ENCODE data around the gene ALS2CL. TPM values are rescaled to one million over a fixed set of nuclear protein-coding genes. Genes with fewer than 3 reads are reported as not detected.
"Not testable (repeated sequence)": the region's sequence is repeated elsewhere in the genome, so short reads cannot be mapped to it uniquely, and the experiment has no call there.

Gene ALS2CL
- total and polyA plus RNA-seq, 7 experiments from 2014 or later: 4.2 to 41.5 (median 30.3) TPM

DNA sequence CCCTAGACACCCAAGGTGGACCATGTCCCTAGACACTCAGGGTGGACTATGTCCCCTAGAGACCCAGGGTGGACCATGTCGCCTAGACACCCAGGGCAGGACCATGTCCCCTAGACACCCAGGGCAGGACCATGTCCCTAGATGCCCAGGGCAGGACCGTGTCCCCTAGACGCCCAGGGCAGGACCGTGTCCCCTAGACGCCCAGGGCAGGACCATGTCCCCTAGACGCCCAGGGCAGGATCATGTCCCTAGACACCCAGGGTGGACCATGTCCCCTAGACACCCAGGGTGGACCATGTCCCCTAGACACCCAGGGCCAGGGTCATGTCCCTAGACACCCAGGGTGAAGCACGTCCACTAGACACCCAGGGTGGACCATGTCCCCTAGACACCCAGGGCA is 10.9 kb upstream of the ALS2CL start:
- H3K36me3 ChIP-seq (ENCODE audit: control insufficient read depth in 2 of 3, insufficient read depth in 3 of 3, low read length in 3 of 3); H3K27me3 ChIP-seq (ENCODE audit: control insufficient read depth in 2 of 2, insufficient read depth in 2 of 2, low read length in 2 of 2); H3K27ac Mint-ChIP-seq; POLR2A ChIA-PET; H3K4me3 ChIP-seq (ENCODE audit: low read length); H3K36me3 Mint-ChIP-seq; H3K9me3 Mint-ChIP-seq; ATAC-seq; H3K4me3 Mint-ChIP-seq; DNase-seq; H3K9me3 ChIP-seq (ENCODE audit: control insufficient read depth in 2 of 3, low read length in 3 of 3); H3K27ac ChIP-seq (ENCODE audit: low read depth, low read length): not testable (repeated sequence)
- intact Hi-C loops (cut with micrococcal nuclease): loop anchor here in 1 of 2 donors (2.0 kb wide), 1 partner anchor 668 kb away; no protein-coding TSS in a partner anchor
- Mint-ChIP-seq H3K4me1 (peaks cover 0 to 36% (median 26%) of the 10 kb centered on the region in 7 donors), H3K27me3 (peaks cover 0 to 32% (median 0%) of the 10 kb centered on the region in 5 donors)
- CTCF ChIA-PET: interaction anchor here (0.7 to 2.9 kb wide), 2 partner anchors 156 to 190 kb away, joined by 6 to 16 read pairs; no protein-coding TSS in a partner anchor
- H3K4me1 ChIP-seq (ENCODE audit: control insufficient read depth in 2 of 2, insufficient read depth in 2 of 2, low read length in 2 of 2): peaks cover 0 to 26% of the 10 kb centered on the region in 2 donors

- ATAC-seq (no peak), DNase-seq (no peak)
- Histone ChIP-seq H3K4me1 (ENCODE audit: control insufficient read depth in 2 of 2, insufficient read depth in 2 of 2, low read length in 2 of 2) (peaks cover 0 to 29% of the 10 kb centered on the region in 2 donors), H3K27ac (ENCODE audit: low read depth, low read length) (no peak overlapping the region), H3K36me3 (ENCODE audit: control insufficient read depth in 2 of 3, insufficient read depth in 3 of 3, low read length in 3 of 3) (no peaks in the 10 kb centered on the region), H3K9me3 (ENCODE audit: control insufficient read depth in 2 of 3, low read length in 3 of 3) (no peaks in the 10 kb centered on the region), H3K4me3 (ENCODE audit: low read length) (no peak overlapping the region), H3K27me3 (ENCODE audit: control insufficient read depth in 2 of 2, insufficient read depth in 2 of 2, low read length in 2 of 2) (no peaks in the 10 kb centered on the region)
- Mint-ChIP-seq H3K4me3 (no peak overlapping the region), H3K27ac (peak overlapping the region in 4 of 9 donors; percentile 17 to 67 (median 48)), H3K9me3 (peaks cover 0 to 3% (median 0%) of the 10 kb centered on the region in 11 donors), H3K36me3 (peaks cover 0 to 3% (median 0%) of the 10 kb centered on the region in 5 donors), H3K4me1 (peaks cover 0 to 49% (median 33%) of the 10 kb centered on the region in 7 donors), H3K27me3 (peaks cover 0 to 35% (median 0%) of the 10 kb centered on the region in 5 donors)
- intact Hi-C loops (cut with micrococcal nuclease): no loop called here
- CTCF ChIA-PET: interaction anchor here (0.8 to 2.9 kb wide), 4 partner anchors 27 to 206 kb away, joined by 3 to 16 read pairs (median 4); no protein-coding TSS in a partner anchor
- POLR2A ChIA-PET: interaction anchor here (1.6 kb wide), 1 partner anchor 10 kb away, joined by 7 read pairs; the partner anchor contains the start of gene ALS2CL
These were observed 9.6 kb upstream of the ALS2CL start for GRCh38 chr3:46703013-46703520.

DNA sequence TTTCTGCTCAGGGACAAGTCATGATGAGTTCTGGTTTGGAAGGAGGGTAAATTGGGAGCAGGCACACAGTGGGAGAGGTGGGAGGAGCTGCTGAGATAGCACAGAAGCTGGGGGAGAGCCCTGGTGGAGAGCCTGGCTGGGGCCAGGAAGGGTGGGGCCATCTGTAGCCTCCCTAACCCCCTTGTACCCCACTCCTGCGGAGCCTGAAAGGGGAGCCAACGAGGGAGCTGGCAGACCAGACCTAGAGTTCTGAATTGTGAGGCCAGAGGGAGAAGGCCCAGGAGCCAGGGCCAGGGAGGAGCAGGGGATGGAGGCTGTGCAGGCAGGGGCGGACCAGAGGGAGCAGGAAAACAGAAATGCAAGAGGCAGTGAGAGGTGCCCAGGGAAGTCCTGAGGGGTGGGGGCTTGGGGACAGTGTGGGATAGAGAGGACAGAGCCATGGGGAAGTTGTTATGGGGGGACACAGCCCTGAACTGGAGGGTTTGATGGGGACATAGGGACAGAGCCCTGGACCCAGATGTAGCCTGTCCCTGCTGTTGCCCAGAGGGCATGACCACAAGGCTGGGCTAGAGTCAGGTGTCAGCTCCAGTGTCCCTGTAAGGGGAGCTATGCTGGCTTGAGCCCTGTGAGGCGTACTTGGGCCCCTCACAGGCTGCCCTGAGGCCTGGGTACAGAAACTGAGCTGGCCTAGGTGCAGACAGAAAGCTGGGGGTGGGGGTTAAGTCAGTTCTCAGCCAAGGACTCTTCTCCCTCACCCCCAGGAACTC is 8.9 kb upstream of the ALS2CL start:
- no peak overlapping the region for H3K4me3 ChIP-seq (ENCODE audit: low read length)
- Mint-ChIP-seq H3K4me1 (peaks cover 0 to 55% (median 39%) of the 10 kb centered on the region in 7 donors), H3K36me3 (peaks cover 0 to 3% (median 0%) of the 10 kb centered on the region in 5 donors), H3K4me3 (peak overlapping the region in 7 of 10 donors; percentile 4 to 83 (median 69)), H3K9me3 (peaks cover 0 to 3% (median 0%) of the 10 kb centered on the region in 11 donors), H3K27ac (peak overlapping the region in 6 of 9 donors; percentile 5 to 64 (median 26)), H3K27me3 (peaks cover 0 to 40% (median 0%) of the 10 kb centered on the region in 5 donors)
- no peaks in the 10 kb centered on the region for H3K36me3 ChIP-seq (ENCODE audit: control insufficient read depth in 2 of 3, insufficient read depth in 3 of 3, low read length in 3 of 3)
- no peak overlapping the region for H3K27ac ChIP-seq (ENCODE audit: low read depth, low read length)
- DNase-seq: no peak
- H3K4me1 ChIP-seq (ENCODE audit: control insufficient read depth in 2 of 2, insufficient read depth in 2 of 2, low read length in 2 of 2): peaks cover 0 to 32% of the 10 kb centered on the region in 2 donors
- intact Hi-C loops (cut with micrococcal nuclease): no loop called here
- no peaks in the 10 kb centered on the region for H3K27me3 ChIP-seq (ENCODE audit: control insufficient read depth in 2 of 2, insufficient read depth in 2 of 2, low read length in 2 of 2)
- ChIA-PET POLR2A (interaction anchor here (1.6 kb wide), 1 partner anchor 9 kb away, joined by 7 read pairs; the partner anchor contains the start of gene ALS2CL), CTCF (interaction anchor here (0.8 to 2.9 kb wide), 5 partner anchors 27 to 207 kb away, joined by 3 to 16 read pairs (median 3); no protein-coding TSS in a partner anchor)
- ATAC-seq: no peak
- H3K9me3 ChIP-seq (ENCODE audit: control insufficient read depth in 2 of 3, low read length in 3 of 3): no peaks in the 10 kb centered on the region

DNA sequence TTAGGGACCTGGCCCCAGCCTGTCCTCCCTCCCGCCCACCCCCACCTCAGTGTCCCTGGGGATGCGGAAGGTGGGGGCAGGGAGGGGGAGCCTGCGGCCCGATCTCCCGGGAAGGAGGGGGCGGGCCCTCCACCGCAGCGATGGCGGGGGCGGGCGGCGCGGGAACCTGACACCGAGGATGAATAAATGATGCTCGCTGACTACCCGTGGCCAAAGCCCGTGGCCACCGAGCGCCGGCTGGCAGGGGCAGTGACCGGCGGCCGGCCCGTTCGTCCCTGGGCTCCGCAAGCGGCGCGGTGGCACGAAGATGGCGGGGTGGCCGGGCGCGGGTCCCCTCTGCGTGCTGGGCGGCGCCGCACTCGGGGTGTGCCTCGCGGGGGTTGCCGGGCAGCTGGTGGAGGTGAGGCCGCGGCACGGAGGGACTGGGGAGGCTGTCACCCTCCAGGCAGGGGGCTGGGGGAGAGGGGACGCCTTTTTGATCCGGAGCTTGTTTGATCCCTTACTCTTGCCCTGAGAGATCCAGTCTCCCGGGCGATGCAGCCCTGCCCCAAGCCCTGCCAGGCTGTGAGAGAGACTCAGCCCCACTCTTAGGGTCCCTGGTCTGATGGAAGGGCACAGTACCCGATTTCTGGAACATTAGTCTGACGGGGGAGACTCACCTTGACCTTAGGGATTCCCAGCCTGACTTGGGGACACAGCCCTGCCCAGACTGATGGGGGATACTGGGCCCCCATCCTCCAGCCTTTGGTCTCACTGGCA is 7.9 kb upstream of the ALS2CL start, which contains the start of gene TMIE:
TSS of gene TMIE (plus strand) at position 212 of the 759 bp plus-strand sequence. CDS start at position 308, 96 bp downstream.
- Histone ChIP-seq H3K9me3 (ENCODE audit: control insufficient read depth in 2 of 3, low read length in 3 of 3) (no peaks in the 10 kb centered on the region), H3K27me3 (ENCODE audit: control insufficient read depth in 2 of 2, insufficient read depth in 2 of 2, low read length in 2 of 2) (no peaks in the 10 kb centered on the region), H3K4me3 (ENCODE audit: low read length) (no peak within 1 kb of the TSS), H3K4me1 (ENCODE audit: control insufficient read depth in 2 of 2, insufficient read depth in 2 of 2, low read length in 2 of 2) (peaks cover under 1 to 42% of the 10 kb centered on the region in 2 donors), H3K36me3 (ENCODE audit: control insufficient read depth in 2 of 3, insufficient read depth in 3 of 3, low read length in 3 of 3) (no peaks in the 10 kb centered on the region), H3K27ac (ENCODE audit: low read depth, low read length) (no peak within 1 kb of the TSS)
- Mint-ChIP-seq H3K9me3 (peaks cover 0 to 3% (median 0%) of the 10 kb centered on the region in 11 donors), H3K36me3 (peaks cover 0 to under 1% (median 0%) of the 10 kb centered on the region in 5 donors), H3K27ac (peak within 1 kb of the TSS in 6 of 9 donors; percentile 5 to 94 (median 48)), H3K4me3 (peak within 1 kb of the TSS in 9 of 10 donors; percentile 55 to 83 (median 69)), H3K27me3 (peaks cover 0 to 41% (median 0%) of the 10 kb centered on the region in 5 donors), H3K4me1 (peaks cover 2 to 66% (median 50%) of the 10 kb centered on the region in 7 donors)
- intact Hi-C loops (cut with micrococcal nuclease): no loop called here
- DNase-seq: no peak
- ChIA-PET POLR2A (interaction anchor here (0.6 kb wide), 1 partner anchor 11 kb away, joined by 3 read pairs; no protein-coding TSS in a partner anchor), CTCF (interaction anchor here (1.0 to 2.9 kb wide), 3 partner anchors 29 to 199 kb away, joined by 3 to 16 read pairs (median 3); no protein-coding TSS in a partner anchor)
- no peak for ATAC-seq

GRCh38 chr3:46700772-46701171 is 7.3 kb upstream of the ALS2CL start:
- no peaks in the 10 kb centered on the region for H3K27me3 ChIP-seq (ENCODE audit: control insufficient read depth in 2 of 2, insufficient read depth in 2 of 2, low read length in 2 of 2)
- CTCF ChIA-PET: no interaction called here
- peaks cover 6 to 48% of the 10 kb centered on the region in 2 donors for H3K4me1 ChIP-seq (ENCODE audit: control insufficient read depth in 2 of 2, insufficient read depth in 2 of 2, low read length in 2 of 2)
- no peaks in the 10 kb centered on the region for H3K36me3 ChIP-seq (ENCODE audit: control insufficient read depth in 2 of 3, insufficient read depth in 3 of 3, low read length in 3 of 3)
- Mint-ChIP-seq H3K4me3 (peak overlapping the region in 8 of 10 donors; percentile 20 to 70 (median 56)), H3K9me3 (peaks cover 0 to 3% (median 0%) of the 10 kb centered on the region in 11 donors), H3K27ac (peak overlapping the region in 2 of 9 donors; percentile 28 to 94), H3K27me3 (peaks cover 0 to 41% (median 0%) of the 10 kb centered on the region in 5 donors), H3K4me1 (peaks cover 7 to 72% (median 56%) of the 10 kb centered on the region in 7 donors), H3K36me3 (no peaks in the 10 kb centered on the region)
- DNase-seq (no peak), ATAC-seq (no peak)
- POLR2A ChIA-PET: interaction anchor here (0.6 kb wide), 1 partner anchor 10 kb away, joined by 3 read pairs; no protein-coding TSS in a partner anchor
- intact Hi-C loops (cut with micrococcal nuclease): no loop called here
- no peak overlapping the region for H3K27ac ChIP-seq (ENCODE audit: low read depth, low read length)
- no peaks in the 10 kb centered on the region for H3K9me3 ChIP-seq (ENCODE audit: control insufficient read depth in 2 of 3, low read length in 3 of 3)
- no peak overlapping the region for H3K4me3 ChIP-seq (ENCODE audit: low read length)
